Esophagus squamous epithelium (tissue), 5 donors: ENCODE results near the gene DACH2. TPM values are rescaled to one million over a fixed set of nuclear protein-coding genes. Genes with fewer than 3 reads are reported as not detected.

Experiments used
- DNase-seq: peaks from one replicate; lab custom pipeline; 2025; lab: John Stamatoyannopoulos, UW
- H3K27ac ChIP-seq, 4 donors: fragments of 200-600 bp; sonication (generic); one replicate each; pipeline ENCODE4 v1.5.1; 2016 to 2019; ENCODE audit warnings: mild to moderate bottlenecking in 1 of 4
- H3K27me3 ChIP-seq, 4 donors: fragments of 200-600 bp; sonication (generic); 1 replicate in 3 of 4; 2 replicates in 1 of 4; pipeline versions ENCODE4 v1.5.1 to v1.6.0; 2017 to 2021; ENCODE audit warnings: antibody characterized with exemption in 1 of 4
- H3K36me3 ChIP-seq, 3 donors: fragments of 200-600 bp; sonication (generic); one replicate each; pipeline ENCODE4 v1.5.1; 2016 to 2019
- H3K4me1 ChIP-seq, 3 donors: fragments of 200-600 bp; sonication (generic); one replicate each; pipeline ENCODE4 v1.5.1; 2017 to 2019
- H3K4me3 ChIP-seq, 4 donors: fragments of 200-600 bp; sonication (generic); 1 replicate in 3 of 4; 2 replicates in 1 of 4; pipeline ENCODE4 v1.5.1; 2016 to 2019; ENCODE audit warnings: mild to moderate bottlenecking in 2 of 4, moderate library complexity in 1 of 4
- H3K9me3 ChIP-seq, 3 donors: fragments of 200-600 bp; sonication (generic); one replicate each; pipeline ENCODE4 v1.5.1; 2016 to 2019
- POLR2A ChIP-seq, 4 donors: fragments of 450-650 bp; IDR thresholded peaks; one replicate each; pipeline ENCODE4 v1.6.1; 2017; ENCODE audit warnings: antibody characterized with exemption in 4 of 4, mild to moderate bottlenecking in 4 of 4, moderate library complexity in 3 of 4
- WGBS, 2 donors: methylation state at CpG; one replicate each; pipeline ENCODE4 v1.1.5; 2018; 5-methylcytosine and 5-hydroxymethylcytosine counted together
- intact Hi-C: fragments of 100-400 bp; cut with DNase I; formaldehyde crosslinking; loops from one replicate; pipeline ENCODE4 v1.15.0; 2022
- total RNA-seq, 4 donors: library from RNA; depleted of rRNA; stranded (reverse); fragments of >200 nt; gene quantifications; one replicate each; pipeline ENCODE4 v1.1.0, GENCODE V29; 2016
- TF ChIP-seq, protein P1 (sequence below), 6 experiments: fragments of 450-650 bp in 4 of 6; fragments of 200-600 bp in 2 of 6; sonication (generic) in 2 of 6; IDR thresholded peaks; one replicate each; pipeline ENCODE4 v1.5.1; 2016 to 2019; ENCODE audit warnings: antibody characterized with exemption in 6 of 6, mild to moderate bottlenecking in 4 of 6, moderate library complexity in 4 of 6
- donor health status: DM: yes; HTN: yes; CAD: no.

The DACH2 gene
- total RNA-seq, 4 donors from 2014 or later, result 1.3 TPM; not detected in 3

DNA sequence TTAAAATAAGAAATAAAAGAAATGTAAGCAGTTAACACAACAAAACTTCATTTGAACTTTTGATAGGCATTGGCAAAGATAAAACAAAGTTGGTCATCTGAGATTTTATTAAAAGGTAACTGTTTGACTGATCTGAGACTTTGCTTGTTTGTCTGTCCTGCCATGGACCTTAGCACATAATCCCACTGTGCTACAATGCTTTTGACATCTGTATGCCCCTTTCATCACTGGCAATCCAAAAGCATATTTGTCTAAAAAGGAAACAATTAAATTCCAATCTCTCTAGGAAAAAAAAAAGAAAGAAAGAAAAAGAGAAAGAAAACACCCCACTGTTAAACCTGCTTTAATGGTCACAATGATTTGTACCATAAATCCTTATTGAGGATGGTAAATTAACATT lies 231.0 kb downstream of the DACH2 start:
- no peaks in the 10 kb centered on the region for H3K4me1 ChIP-seq
- no peak for TF ChIP-seq POLR2A (IDR thresholded peaks at IDR 0.05)
- TF ChIP-seq, protein P1, sequence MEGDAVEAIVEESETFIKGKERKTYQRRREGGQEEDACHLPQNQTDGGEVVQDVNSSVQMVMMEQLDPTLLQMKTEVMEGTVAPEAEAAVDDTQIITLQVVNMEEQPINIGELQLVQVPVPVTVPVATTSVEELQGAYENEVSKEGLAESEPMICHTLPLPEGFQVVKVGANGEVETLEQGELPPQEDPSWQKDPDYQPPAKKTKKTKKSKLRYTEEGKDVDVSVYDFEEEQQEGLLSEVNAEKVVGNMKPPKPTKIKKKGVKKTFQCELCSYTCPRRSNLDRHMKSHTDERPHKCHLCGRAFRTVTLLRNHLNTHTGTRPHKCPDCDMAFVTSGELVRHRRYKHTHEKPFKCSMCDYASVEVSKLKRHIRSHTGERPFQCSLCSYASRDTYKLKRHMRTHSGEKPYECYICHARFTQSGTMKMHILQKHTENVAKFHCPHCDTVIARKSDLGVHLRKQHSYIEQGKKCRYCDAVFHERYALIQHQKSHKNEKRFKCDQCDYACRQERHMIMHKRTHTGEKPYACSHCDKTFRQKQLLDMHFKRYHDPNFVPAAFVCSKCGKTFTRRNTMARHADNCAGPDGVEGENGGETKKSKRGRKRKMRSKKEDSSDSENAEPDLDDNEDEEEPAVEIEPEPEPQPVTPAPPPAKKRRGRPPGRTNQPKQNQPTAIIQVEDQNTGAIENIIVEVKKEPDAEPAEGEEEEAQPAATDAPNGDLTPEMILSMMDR (IDR thresholded peaks at IDR 0.05), result no peak
- H3K9me3 ChIP-seq, result no peaks in the 10 kb centered on the region
- intact Hi-C loops, result no loop called here
- H3K27me3 ChIP-seq, result no peaks in the 10 kb centered on the region
- no peak for DNase-seq
- no peaks in the 10 kb centered on the region for H3K36me3 ChIP-seq
- H3K27ac ChIP-seq, result no peak overlapping the region
- no peak overlapping the region for H3K4me3 ChIP-seq

DNA sequence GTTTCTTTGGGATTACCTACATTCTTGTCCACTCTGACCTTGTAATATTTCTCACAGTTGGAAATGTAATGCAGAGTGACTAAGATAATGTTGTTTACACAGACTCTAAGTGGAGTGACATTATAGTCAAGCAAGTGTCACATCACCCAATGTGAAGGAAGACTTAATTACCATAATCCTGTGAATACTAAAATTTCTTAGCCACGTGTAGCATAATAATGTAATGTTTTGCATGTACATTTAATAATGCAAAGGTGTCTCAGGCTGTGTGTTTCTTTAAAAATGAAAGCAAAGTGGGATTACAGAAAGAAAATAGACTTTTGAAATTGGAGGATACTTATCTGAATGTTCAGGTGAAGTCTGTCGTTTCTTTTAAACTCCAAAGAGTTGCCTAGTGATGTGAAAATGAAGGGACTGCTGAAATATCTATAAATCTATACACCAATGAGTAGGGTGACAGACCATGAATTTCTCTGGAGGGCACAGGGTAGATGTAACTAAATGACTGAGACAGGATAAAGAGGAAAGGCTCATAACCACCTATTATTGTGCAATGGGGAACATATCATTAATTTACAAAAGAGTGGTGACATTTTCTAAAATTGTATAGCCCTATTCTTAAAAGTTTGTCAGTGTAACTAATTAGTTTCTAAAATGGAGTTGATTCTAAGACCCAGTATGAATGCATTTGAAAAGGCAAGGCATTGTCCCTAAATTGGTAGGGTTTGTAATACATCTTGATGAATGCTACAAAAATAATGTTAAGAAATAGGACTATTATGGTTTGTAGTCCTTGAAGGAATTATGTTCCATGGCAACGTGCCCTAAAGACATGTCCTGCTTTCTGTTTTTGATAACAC lies 235.7 kb downstream of the DACH2 start:
- H3K4me3 ChIP-seq, result no peak overlapping the region
- H3K27ac ChIP-seq, result no peak overlapping the region
- TF ChIP-seq, protein P1 (IDR thresholded peaks at IDR 0.05), result no peak
- no peak for TF ChIP-seq POLR2A (IDR thresholded peaks at IDR 0.05)
- no peaks in the 10 kb centered on the region for H3K4me1 ChIP-seq
- H3K9me3 ChIP-seq, result no peaks in the 10 kb centered on the region
- no peaks in the 10 kb centered on the region for H3K27me3 ChIP-seq
- H3K36me3 ChIP-seq, result no peaks in the 10 kb centered on the region
- intact Hi-C loops, result no loop called here
- DNase-seq, result no peak
- WGBS, 2 donors, result 31 to 33% methylated on average over 3 of the region's 3 CpGs

DNA sequence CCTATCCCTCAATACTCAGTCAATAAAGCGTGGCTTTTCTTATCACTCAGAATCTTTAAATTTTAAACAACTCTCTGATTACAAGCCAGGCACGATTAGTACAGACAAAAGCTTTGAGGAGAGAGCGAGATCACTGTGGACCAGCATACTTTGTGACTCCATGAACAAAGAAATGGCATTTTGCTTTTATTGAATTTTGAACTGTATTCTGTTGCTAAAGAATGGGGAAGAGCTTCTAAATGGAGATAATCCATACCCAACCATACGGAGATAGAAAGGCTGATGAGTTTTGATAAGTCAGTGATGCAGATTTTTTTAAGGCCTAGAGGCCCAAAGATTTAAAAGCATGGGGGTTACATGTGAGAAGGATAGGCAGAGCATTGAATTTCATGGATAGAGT lies 259.1 kb downstream of the DACH2 start:
- Histone ChIP-seq H3K4me3 (no peak overlapping the region), H3K4me1 (no peaks in the 10 kb centered on the region), H3K27ac (no peak overlapping the region), H3K9me3 (no peaks in the 10 kb centered on the region), H3K36me3 (no peaks in the 10 kb centered on the region), H3K27me3 (no peaks in the 10 kb centered on the region)
- no peak for DNase-seq
- 28 to 55% methylated on average over 3 to 4 of the region's 4 CpGs for WGBS, 2 donors
- TF ChIP-seq POLR2A (IDR thresholded peaks at IDR 0.05), result no peak
- TF ChIP-seq, protein P1 (IDR thresholded peaks at IDR 0.05), result no peak
- intact Hi-C loops, result no loop called here

DNA sequence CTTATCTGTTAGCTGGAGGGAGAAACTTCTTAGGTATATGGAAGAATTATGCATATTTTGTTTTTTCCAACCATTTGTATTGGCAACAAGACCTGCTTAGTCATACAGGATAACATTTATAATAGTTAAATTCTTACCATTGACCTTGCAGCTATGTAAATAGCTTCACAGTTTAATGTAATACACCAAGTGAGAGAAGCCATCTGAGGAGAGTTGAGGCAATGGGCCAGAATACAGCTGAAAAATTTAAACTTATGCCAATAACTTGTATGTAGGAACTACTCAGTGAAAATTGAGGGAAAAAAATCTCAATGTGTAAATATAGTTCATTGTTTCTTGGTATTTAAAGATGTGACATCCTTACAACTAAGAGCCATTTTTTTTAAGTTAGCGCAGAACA lies 273.5 kb downstream of the DACH2 start:
- Histone ChIP-seq H3K27ac (no peak overlapping the region), H3K36me3 (no peaks in the 10 kb centered on the region), H3K4me3 (no peak overlapping the region), H3K9me3 (no peaks in the 10 kb centered on the region), H3K4me1 (no peaks in the 10 kb centered on the region), H3K27me3 (no peaks in the 10 kb centered on the region)
- intact Hi-C loops, result no loop called here
- DNase-seq, result no peak
- 21 to 64% methylated on average over 1 of the region's 1 CpG for WGBS, 2 donors
- TF ChIP-seq, protein P1 (IDR thresholded peaks at IDR 0.05), result no peak
- no peak for TF ChIP-seq POLR2A (IDR thresholded peaks at IDR 0.05)

DNA sequence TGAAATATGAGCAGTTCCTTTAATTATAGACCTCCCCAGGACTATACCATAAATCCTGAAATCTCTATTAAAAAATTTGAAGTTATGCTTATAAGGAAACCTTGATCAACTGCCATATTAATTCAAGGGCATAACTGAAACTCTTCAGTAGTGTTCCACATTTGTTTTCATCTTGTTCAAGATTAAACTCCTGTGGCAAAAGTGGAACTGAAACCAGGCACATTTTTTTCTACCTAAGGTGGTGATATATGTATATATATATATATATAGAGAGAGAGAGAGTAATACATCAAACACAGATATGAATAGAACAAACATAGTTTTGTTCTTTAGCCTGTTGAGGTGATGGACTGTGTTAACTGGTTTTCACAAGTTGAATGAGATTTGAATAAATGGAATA lies 287.9 kb downstream of the DACH2 start:
- TF ChIP-seq, protein P1 (IDR thresholded peaks at IDR 0.05), result no peak
- TF ChIP-seq POLR2A (IDR thresholded peaks at IDR 0.05), result no peak
- no peak overlapping the region for H3K4me3 ChIP-seq
- intact Hi-C loops, result no loop called here
- no peaks in the 10 kb centered on the region for H3K4me1 ChIP-seq
- H3K9me3 ChIP-seq, result no peaks in the 10 kb centered on the region
- H3K27ac ChIP-seq, result no peak overlapping the region
- DNase-seq, result no peak
- H3K27me3 ChIP-seq, result no peaks in the 10 kb centered on the region
- no peaks in the 10 kb centered on the region for H3K36me3 ChIP-seq
